Vagina (tissue), 2 donors: Measurements from ENCODE around the gene PON2. TPM values are rescaled to one million over a fixed set of nuclear protein-coding genes. Genes with fewer than 3 reads are reported as not detected.
"Not testable (repeated sequence)": the region's sequence is repeated elsewhere in the genome, so short reads cannot be mapped to it uniquely, and the experiment has no call there.

Experiments
- DNase-seq, 2 donors: peaks; one replicate each; pipeline ENCODE4 v3.0.0-alpha.2; 2017; ENCODE audit errors: extremely low spot score in 2 of 2
- H3K27ac ChIP-seq: fragments of 200-600 bp; sonication (generic); one replicate; pipeline ENCODE4 v1.5.1; 2019
- H3K27me3 ChIP-seq: fragments of 200-600 bp; sonication (generic); one replicate; pipeline ENCODE4 v1.5.1; 2019
- H3K36me3 ChIP-seq, 2 donors: fragments of 200-600 bp; sonication (generic); one replicate each; pipeline ENCODE4 v1.5.1; 2017 to 2019
- H3K4me1 ChIP-seq: fragments of 200-600 bp; sonication (generic); one replicate; pipeline ENCODE4 v1.5.1; 2019
- H3K4me3 ChIP-seq, 2 donors: fragments of 200-600 bp; sonication (generic); 1 replicate in 1 of 2; 2 replicates in 1 of 2; pipeline ENCODE4 v1.5.1; 2016 to 2019
- H3K9me3 ChIP-seq: fragments of 200-600 bp; sonication (generic); one replicate; pipeline ENCODE4 v1.5.1; 2019
- POLR2A ChIP-seq, 2 donors: fragments of 450-650 bp; IDR thresholded peaks; one replicate each; pipeline ENCODE4 v1.6.1; 2017; ENCODE audit warnings: antibody characterized with exemption in 2 of 2, mild to moderate bottlenecking in 2 of 2, moderate library complexity in 2 of 2
- POLR2AphosphoS5 ChIP-seq, 2 donors: sonication (generic); formaldehyde crosslinking; IDR thresholded peaks; one replicate each; pipeline ENCODE4 v1.9.0; 2017; ENCODE audit warnings: antibody characterized with exemption in 2 of 2, mild to moderate bottlenecking in 2 of 2, low read depth in 1 of 2; ENCODE audit not compliant: insufficient read depth in 1 of 2
- intact Hi-C: fragments of 100-400 bp; cut with DNase I; formaldehyde crosslinking; loops from one replicate; pipeline ENCODE4 v1.15.1; 2023
- total RNA-seq: library from RNA; depleted of rRNA; stranded (reverse); fragments of >200 nt; gene quantifications from one replicate; pipeline ENCODE4 v1.2.3, GENCODE V29; 2016
- TF ChIP-seq, protein P1 (sequence below), 3 experiments: fragments of 450-650 bp in 2 of 3; fragments of 200-600 bp in 1 of 3; sonication (generic) in 1 of 3; IDR thresholded peaks; one replicate each; pipeline ENCODE4 v1.5.1; 2017 to 2019; ENCODE audit warnings: antibody characterized with exemption in 3 of 3, mild to moderate bottlenecking in 2 of 3, moderate library complexity in 2 of 3

Gene PON2
- total RNA-seq, 1 donor from 2014 or later: 77.3 TPM

DNA sequence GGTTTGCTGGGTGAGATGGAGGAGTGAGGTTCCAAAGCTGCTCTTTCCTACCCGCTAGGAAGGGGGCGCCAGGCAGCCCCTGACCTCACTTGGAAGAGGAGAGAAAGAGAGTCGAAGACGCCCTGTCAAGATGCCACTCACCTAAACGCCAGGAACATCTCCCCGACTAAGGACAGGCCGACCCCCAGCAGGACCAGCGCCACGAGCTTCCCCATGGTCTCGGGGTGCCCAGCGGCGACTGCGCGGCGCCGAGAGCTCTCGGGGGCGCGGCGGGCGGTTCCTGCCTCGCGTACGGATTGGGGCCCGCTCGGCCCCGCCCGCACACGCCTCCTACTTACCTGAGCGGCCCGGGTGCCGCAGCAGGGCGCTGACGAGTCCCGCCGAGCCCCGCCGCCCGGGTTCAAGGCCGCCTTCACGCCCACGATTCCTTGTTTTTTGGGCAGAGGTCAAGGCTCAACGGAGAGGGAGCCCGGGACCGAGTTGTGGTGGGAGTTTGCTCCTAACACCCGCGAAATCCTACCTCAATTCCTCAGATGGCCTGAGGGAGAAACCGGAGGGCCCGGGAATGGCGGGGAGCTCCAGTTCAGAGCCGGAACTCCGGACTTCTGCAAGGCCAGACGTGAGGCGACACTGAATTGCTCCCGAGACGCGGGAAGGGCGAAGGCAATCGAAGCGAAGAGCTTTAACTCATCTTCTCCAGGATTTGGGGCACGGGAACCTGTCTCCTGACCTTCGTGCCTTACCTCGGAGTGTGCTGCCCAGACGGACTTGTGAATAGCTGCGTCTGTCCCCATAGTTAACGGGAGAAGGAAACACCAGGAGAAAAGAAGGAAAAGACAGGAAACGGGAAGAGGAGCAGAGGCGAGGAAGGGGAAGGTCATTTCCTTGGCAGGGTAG is 38.4 kb downstream of the PON2 start, which contains the start of gene PON3:
Gene PON3 (minus strand): TSS at position 240 of the 897 bp plus-strand sequence. CDS start 25 bp downstream, at position 215.
- no peaks in the 10 kb centered on the region for H3K4me1 ChIP-seq
- intact Hi-C loops: loop anchor here (5.0 kb wide), 1 partner anchor 1311 kb away; the partner anchor contains the start of gene SEM1
- H3K9me3 ChIP-seq: no peaks in the 10 kb centered on the region
- no peaks in the 10 kb centered on the region for H3K27me3 ChIP-seq
- no peak for DNase-seq
- no peaks in the 10 kb centered on the region for H3K36me3 ChIP-seq
- H3K4me3 ChIP-seq: peak within 1 kb of the TSS; percentile 40 to 44
- no peak within 1 kb of the TSS for H3K27ac ChIP-seq
- no peak for TF ChIP-seq POLR2A (IDR thresholded peaks at IDR 0.05)
- no peak for TF ChIP-seq POLR2AphosphoS5 (IDR thresholded peaks at IDR 0.05; ENCODE audit: insufficient read depth in 1 of 2, low read depth in 1 of 2)
- TF ChIP-seq, protein P1, sequence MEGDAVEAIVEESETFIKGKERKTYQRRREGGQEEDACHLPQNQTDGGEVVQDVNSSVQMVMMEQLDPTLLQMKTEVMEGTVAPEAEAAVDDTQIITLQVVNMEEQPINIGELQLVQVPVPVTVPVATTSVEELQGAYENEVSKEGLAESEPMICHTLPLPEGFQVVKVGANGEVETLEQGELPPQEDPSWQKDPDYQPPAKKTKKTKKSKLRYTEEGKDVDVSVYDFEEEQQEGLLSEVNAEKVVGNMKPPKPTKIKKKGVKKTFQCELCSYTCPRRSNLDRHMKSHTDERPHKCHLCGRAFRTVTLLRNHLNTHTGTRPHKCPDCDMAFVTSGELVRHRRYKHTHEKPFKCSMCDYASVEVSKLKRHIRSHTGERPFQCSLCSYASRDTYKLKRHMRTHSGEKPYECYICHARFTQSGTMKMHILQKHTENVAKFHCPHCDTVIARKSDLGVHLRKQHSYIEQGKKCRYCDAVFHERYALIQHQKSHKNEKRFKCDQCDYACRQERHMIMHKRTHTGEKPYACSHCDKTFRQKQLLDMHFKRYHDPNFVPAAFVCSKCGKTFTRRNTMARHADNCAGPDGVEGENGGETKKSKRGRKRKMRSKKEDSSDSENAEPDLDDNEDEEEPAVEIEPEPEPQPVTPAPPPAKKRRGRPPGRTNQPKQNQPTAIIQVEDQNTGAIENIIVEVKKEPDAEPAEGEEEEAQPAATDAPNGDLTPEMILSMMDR (IDR thresholded peaks at IDR 0.05): no peak

- no peak for DNase-seq
- intact Hi-C loops: loop anchor here (5.0 kb wide), 1 partner anchor 1312 kb away; the partner anchor contains the start of gene SEM1
- Histone ChIP-seq H3K4me3 (peak overlapping the region; percentile 40 to 44), H3K27me3 (no peaks in the 10 kb centered on the region), H3K27ac (no peak overlapping the region), H3K9me3 (no peaks in the 10 kb centered on the region), H3K4me1 (no peaks in the 10 kb centered on the region), H3K36me3 (no peaks in the 10 kb centered on the region)
- TF ChIP-seq, protein P1 (IDR thresholded peaks at IDR 0.05): no peak
- TF ChIP-seq POLR2AphosphoS5 (IDR thresholded peaks at IDR 0.05; ENCODE audit: insufficient read depth in 1 of 2, low read depth in 1 of 2) (no peak), POLR2A (IDR thresholded peaks at IDR 0.05) (no peak)
These were observed 39.1 kb downstream of the PON2 start for GRCh38 chr7:95395755-95396135.

- Histone ChIP-seq H3K27me3 (no peaks in the 10 kb centered on the region), H3K4me3 (no peak overlapping the region), H3K27ac (no peak overlapping the region), H3K4me1 (no peaks in the 10 kb centered on the region), H3K9me3 (no peaks in the 10 kb centered on the region), H3K36me3 (no peaks in the 10 kb centered on the region)
- intact Hi-C loops: no loop called here
- no peak for DNase-seq
- TF ChIP-seq, protein P1 (IDR thresholded peaks at IDR 0.05): no peak
- TF ChIP-seq POLR2AphosphoS5 (IDR thresholded peaks at IDR 0.05; ENCODE audit: insufficient read depth in 1 of 2, low read depth in 1 of 2) (no peak), POLR2A (IDR thresholded peaks at IDR 0.05) (no peak)
These were observed 40.5 kb downstream of the PON2 start for GRCh38 chr7:95394370-95394769.

GRCh38 chr7:95391761-95392160 is 43.1 kb downstream of the PON2 start:
- no peaks in the 10 kb centered on the region for H3K4me1 ChIP-seq
- H3K36me3 ChIP-seq: no peaks in the 10 kb centered on the region
- intact Hi-C loops: no loop called here
- H3K4me3 ChIP-seq: no peak overlapping the region
- no peaks in the 10 kb centered on the region for H3K27me3 ChIP-seq
- H3K27ac ChIP-seq: no peak overlapping the region
- DNase-seq: no peak
- H3K9me3 ChIP-seq: no peaks in the 10 kb centered on the region
- TF ChIP-seq, protein P1 (IDR thresholded peaks at IDR 0.05): no peak
- TF ChIP-seq POLR2AphosphoS5 (IDR thresholded peaks at IDR 0.05; ENCODE audit: insufficient read depth in 1 of 2, low read depth in 1 of 2) (no peak), POLR2A (IDR thresholded peaks at IDR 0.05) (no peak)

DNA sequence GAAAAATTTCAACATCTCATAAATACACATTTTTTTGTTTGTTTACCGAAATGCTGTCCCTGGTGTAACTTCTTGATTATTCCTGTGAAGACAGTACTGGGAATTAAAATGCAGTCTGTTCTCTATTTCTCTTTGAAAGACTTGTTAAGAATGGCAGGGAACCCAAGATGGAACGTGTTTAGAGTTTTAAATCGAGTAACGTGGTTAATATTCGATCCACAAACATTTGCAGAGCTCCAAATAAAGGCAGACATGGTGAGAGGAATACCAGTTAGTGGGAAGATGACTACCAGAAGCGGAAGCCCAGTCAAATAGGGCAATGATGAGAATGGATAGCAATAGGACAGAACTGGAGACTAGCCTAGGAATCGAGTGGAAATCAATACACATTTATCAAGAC is 45.3 kb downstream of the PON2 start:
- intact Hi-C loops: no loop called here
- no peak overlapping the region for H3K27ac ChIP-seq

DNA sequence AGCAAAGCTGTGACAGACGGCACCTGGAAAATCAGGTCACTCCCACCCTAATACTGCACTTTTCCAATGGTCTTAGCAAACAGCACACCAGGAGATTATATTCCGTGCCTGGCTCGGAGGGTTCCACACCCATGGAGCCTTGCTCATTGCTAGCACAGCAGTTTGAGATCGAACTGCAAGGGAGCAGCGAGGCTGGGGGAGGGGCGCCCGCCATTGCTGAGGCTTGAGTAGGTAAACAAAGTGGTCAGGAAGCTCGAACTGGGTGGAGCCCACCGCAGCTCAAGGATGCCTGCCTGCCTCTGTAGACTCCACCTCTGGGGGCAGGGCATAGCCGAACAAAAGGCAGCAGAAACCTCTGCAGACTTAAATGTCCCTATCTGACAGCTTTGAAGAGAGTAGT is 55.4 kb downstream of the PON2 start:
- H3K9me3 ChIP-seq, H3K27ac ChIP-seq, H3K36me3 ChIP-seq, H3K4me1 ChIP-seq, DNase-seq, H3K4me3 ChIP-seq, intact Hi-C loops, H3K27me3 ChIP-seq: not testable (repeated sequence)

More for the DNA sequence above, 45.3 kb downstream of the PON2 start:
- H3K4me1 ChIP-seq: no peaks in the 10 kb centered on the region
- no peak for DNase-seq
- no peaks in the 10 kb centered on the region for H3K27me3 ChIP-seq
- no peaks in the 10 kb centered on the region for H3K9me3 ChIP-seq
- TF ChIP-seq, protein P1 (IDR thresholded peaks at IDR 0.05): no peak
- TF ChIP-seq POLR2AphosphoS5 (IDR thresholded peaks at IDR 0.05; ENCODE audit: insufficient read depth in 1 of 2, low read depth in 1 of 2) (no peak), POLR2A (IDR thresholded peaks at IDR 0.05) (no peak)
- no peak overlapping the region for H3K4me3 ChIP-seq
- H3K36me3 ChIP-seq: no peaks in the 10 kb centered on the region
